Heart right ventricle (tissue), 16 donors: Measurements from ENCODE around the gene PRPS1. TPM values are rescaled to one million over a fixed set of nuclear protein-coding genes. Genes with fewer than 3 reads are reported as not detected.
A peak's percentile ranks its signal among the peaks of the same experiment; 100 is the strongest.

Source experiments
- ATAC-seq, 8 donors: fragments of 200-7000 bp; cut with Tn5 transposase; one replicate each; pipeline ENCODE4 v1.9.1; 2020; ENCODE audit warnings: mild to moderate bottlenecking in 8 of 8, moderate library complexity in 8 of 8, moderate number of reproducible peaks in 1 of 8
- DNase-seq, 2 donors: peaks; one replicate each; pipeline ENCODE4 v3.0.0-alpha.2; 2020
- H3K27ac ChIP-seq, 10 donors: fragments of 200-600 bp; sonication (generic) in 2 of 10; one replicate each; pipeline versions ENCODE4 v1.5.0 to v1.8.0; 2020 to 2022; ENCODE audit warnings: mild to moderate bottlenecking in 3 of 10
- H3K27me3 ChIP-seq, 7 donors: fragments of 200-600 bp; one replicate each; pipeline ENCODE4 v1.8.0; 2021 to 2022; ENCODE audit warnings: mild to moderate bottlenecking in 2 of 7
- H3K36me3 ChIP-seq, 9 donors: fragments of 200-600 bp; sonication (generic) in 1 of 9; one replicate each; pipeline versions ENCODE4 v1.5.0 to v1.8.0; 2020 to 2022; ENCODE audit warnings: mild to moderate bottlenecking in 2 of 9
- H3K4me1 ChIP-seq, 9 donors: fragments of 200-600 bp; sonication (generic) in 1 of 9; one replicate each; pipeline versions ENCODE4 v1.5.0 to v1.8.0; 2020 to 2022; ENCODE audit warnings: mild to moderate bottlenecking in 4 of 9
- H3K4me3 ChIP-seq, 10 donors: fragments of 200-600 bp; sonication (generic) in 2 of 10; one replicate each; pipeline versions ENCODE4 v1.5.0 to v1.8.0; 2020 to 2022; ENCODE audit warnings: mild to moderate bottlenecking in 7 of 10, moderate library complexity in 2 of 10
- H3K9me3 ChIP-seq, 11 donors: fragments of 200-600 bp in 10 of 11; sonication (generic) in 2 of 11; one replicate each; pipeline versions ENCODE4 v1.5.0 to v1.8.0; 2013 to 2022; ENCODE audit warnings: mild to moderate bottlenecking in 2 of 11, control low read depth in 1 of 11, moderate library complexity in 1 of 11
- CTCF ChIP-seq, 9 donors: fragments of 200-600 bp; sonication (generic) in 2 of 9; IDR thresholded peaks; one replicate each; pipeline versions ENCODE4 v1.5.0 to v1.8.0; 2021 to 2022; ENCODE audit warnings: antibody characterized with exemption in 9 of 9, mild to moderate bottlenecking in 5 of 9, moderate library complexity in 1 of 9
- WGBS, 2 donors: extraction: QIAGEN DNeasy Blood & Tissue Kit; methylation state at CpG; one replicate each; pipeline ENCODE4 v1.1.7; 2013; ENCODE audit warnings: inconsistent platforms in 1 of 2; 5-methylcytosine and 5-hydroxymethylcytosine counted together
- intact Hi-C, 10 donors: fragments of 100-400 bp; cut with DNase I; formaldehyde crosslinking; loops; one replicate each; pipeline versions ENCODE4 v1.11.1 to v1.14.2; 2022
- polyA plus RNA-seq, 2 donors: library from polyadenylated mRNA; stranded (reverse); fragments of 200-250 nt; gene quantifications; one replicate each; pipeline ENCODE4 v1.2.3, GENCODE V29; 2013
- total RNA-seq, 10 donors: library from RNA; stranded (reverse); fragmentation: NEBNext Ultra II Directional in 3 of 10; extraction: Animal tissue kit (Norgen Biotek cat#: 25700) in 3 of 10; gene quantifications; one replicate each; pipeline versions ENCODE4 v1.2.1 to v1.2.4, GENCODE V29; 2021 to 2023
- donor health status: Arrhythmogenic right ventricular cardiomyopathy.
- donor health status: ischemic (EF 13 %, LVEDD 7.1; RV severe dilation, severe dysfunction).
- donor health status: healthy with polysubstance abuse.
- donor health status: DM: no; HTN: yes; CAD: no.
- donor health status: DM: no; HTN: no; CAD: no.
- donor health status: ischemic (EF 25% LVEDD 6.9; RV normal size, moderate dysfunction).
- donor health status: ischemic (EF 25% LVEDD 5.7; RV mildly dilated, moderate dysfunction).
- donor health status: healthy.
- donor health status: DM: yes; HTN: yes; CAD: no.
- donor health status: Ischemic cardiomyopathy.
- donor health status: ischemic (EF 35%, LVEDD 5.7; RV mildly dilated, moderate dysfunction).
- donor health status: nonischemic (EF 11% LVEDD 7.7; RV severe dilation, severe dysfunction).
- donor health status: DM: yes; HTN: yes; CAD: no.
- donor health status: PGD.
- donor health status: ischemic (EF 29% LVEDD 5.4; RV normal size, mild dysfunction).
- donor health status: nonischemic (EF 23%, LVEDD 6.1; RV moderate dilation, normal function).

Gene PRPS1
- total and polyA plus RNA-seq, 12 donors: 4.9 to 31.6 (median 27.0) TPM

- Histone ChIP-seq H3K9me3 (no peaks in the 10 kb centered on the region), H3K27me3 (peaks cover 0 to 7% (median 0%) of the 10 kb centered on the region in 7 donors), H3K36me3 (no peaks in the 10 kb centered on the region), H3K4me3 (no peak overlapping the region), H3K4me1 (peaks cover 0 to 16% (median 0%) of the 10 kb centered on the region in 9 donors), H3K27ac (no peak overlapping the region)
- intact Hi-C loops: no loop called here
- WGBS, 2 donors: 92 to 93% methylated on average over 5 of the region's 5 CpGs
- DNase-seq: no peak
- no peak for TF ChIP-seq CTCF (IDR thresholded peaks at IDR 0.05)
- ATAC-seq: peak in 1 of 8 donors; percentile 58
Observed at GRCh38 chrX:107691024-107691448, 62.7 kb downstream of the PRPS1 start.

GRCh38 chrX:107699616-107700015 lies 71.3 kb downstream of the PRPS1 start:
- intact Hi-C loops: loop anchor here in 1 of 10 donors (5.0 kb wide), 1 partner anchor 807 kb away; no protein-coding TSS in a partner anchor
- H3K4me1 ChIP-seq: peaks cover 0 to 20% (median 0%) of the 10 kb centered on the region in 9 donors
- peak overlapping the region in 2 of 10 donors; percentile 39 to 45 for H3K27ac ChIP-seq
- no peaks in the 10 kb centered on the region for H3K9me3 ChIP-seq
- no peak for TF ChIP-seq CTCF (IDR thresholded peaks at IDR 0.05)
- 83 to 86% methylated on average over 2 of the region's 2 CpGs for WGBS, 2 donors
- H3K27me3 ChIP-seq: peaks cover 0 to 26% (median 0%) of the 10 kb centered on the region in 7 donors
- DNase-seq (no peak), ATAC-seq (peak in 1 of 8 donors; percentile 21)
- no peaks in the 10 kb centered on the region for H3K36me3 ChIP-seq
- no peak overlapping the region for H3K4me3 ChIP-seq

GRCh38 chrX:107700317-107700774 lies 72.0 kb downstream of the PRPS1 start:
- H3K4me1 ChIP-seq: peaks cover 0 to 20% (median 0%) of the 10 kb centered on the region in 9 donors
- no peak overlapping the region for H3K4me3 ChIP-seq
- no peak for TF ChIP-seq CTCF (IDR thresholded peaks at IDR 0.05)
- ATAC-seq (peak in 5 of 8 donors; percentile 38 to 92 (median 56)), DNase-seq (no peak)
- no peaks in the 10 kb centered on the region for H3K36me3 ChIP-seq
- H3K27me3 ChIP-seq: peaks cover 0 to 27% (median 0%) of the 10 kb centered on the region in 7 donors
- H3K27ac ChIP-seq: peak overlapping the region in 3 of 10 donors; percentile 27 to 45 (median 30)
- no peaks in the 10 kb centered on the region for H3K9me3 ChIP-seq
- intact Hi-C loops: loop anchor here in 1 of 10 donors (5.0 kb wide), 1 partner anchor 808 kb away; no protein-coding TSS in a partner anchor
- 26 to 51% methylated on average over 4 of the region's 4 CpGs for WGBS, 2 donors

Other genes starting within 250 kb of the PRPS1 start
- under 1 TPM in 3 of 10 donors, not detected in 7; 0.02 to 0.14 (median 0.08) TPM for gene FRMPD3, start 178.9 kb upstream of the PRPS1 start, total RNA-seq
- under 1 TPM in 1 of 2 donors, not detected in 1; 0.03 TPM for gene FRMPD3, start 178.9 kb upstream of the PRPS1 start, polyA plus RNA-seq
- 10 to 100 TPM; 26.3 to 88.2 (median 36.0) TPM for gene TSC22D3, start 147.3 kb downstream of the PRPS1 start, total RNA-seq
- gene TSC22D3, start 147.3 kb downstream of the PRPS1 start, polyA plus RNA-seq: 100 to 1,000 TPM in 1 of 2 donors, 10 to 100 TPM in 1; 70.7 to 153 TPM
- gene NCBP2L, start 149.2 kb downstream of the PRPS1 start, total RNA-seq: under 1 TPM in 1 of 10 donors, not detected in 9; 0.45 TPM
- gene NCBP2L, start 149.2 kb downstream of the PRPS1 start, polyA plus RNA-seq: under 1 TPM in 1 of 2 donors, not detected in 1; 0.01 TPM
- 10 to 100 TPM in 1 of 10 donors, 1 to 10 TPM in 9; 2.5 to 10.7 (median 5.1) TPM for gene MID2, start 197.4 kb downstream of the PRPS1 start, total RNA-seq
- gene MID2, start 197.4 kb downstream of the PRPS1 start, polyA plus RNA-seq: 1 to 10 TPM in 1 of 2 donors, under 1 TPM in 1; 0.51 to 2.0 TPM